SU-DHL-6 (cell line): ENCODE results near the gene LARP4B.

Experiments
- H2AFZ ChIP-seq: fragments of 200-600 bp; sonication (generic); 2 replicates; pipeline ENCODE4 v1.6.1; 2014; ENCODE audit warnings: low read depth, mild to moderate bottlenecking, moderate library complexity, mixed read lengths, antibody characterized with exemption, low read length; ENCODE audit not compliant: severe bottlenecking
- H3F3A ChIP-seq: fragments of 200-600 bp; shearing (Covaris generic); 2 replicates; pipeline ENCODE4 v1.6.0; 2016; ENCODE audit warnings: antibody characterized with exemption, mild to moderate bottlenecking; ENCODE audit not compliant: insufficient read depth
- H3K27ac ChIP-seq: fragments of 200-600 bp; sonication (generic); 2 replicates; pipeline ENCODE4 v1.5.1; 2016; ENCODE audit warnings: low read depth, mild to moderate bottlenecking, low read length, moderate library complexity, mixed read lengths
- H3K27me3 ChIP-seq: fragments of 200-600 bp; sonication (generic), shearing (Covaris generic); 2 replicates; pipeline ENCODE4 v1.6.0; 2014; ENCODE audit warnings: mild to moderate bottlenecking, low read length
- H3K36me3 ChIP-seq: fragments of 200-600 bp; sonication (generic); 2 replicates; pipeline ENCODE4 v1.6.1; 2014; ENCODE audit warnings: mild to moderate bottlenecking, low read length, mixed read lengths
- H3K4me2 ChIP-seq: fragments of 300-600, 200-600 bp; shearing (Covaris generic), sonication (generic); 2 replicates; pipeline ENCODE4 v1.6.0; 2014; ENCODE audit warnings: low read length, low read depth, mild to moderate bottlenecking; ENCODE audit not compliant: poor library complexity, severe bottlenecking
- H3K4me3 ChIP-seq: fragments of 200-600 bp; sonication (generic); 2 replicates; pipeline ENCODE4 v1.5.1; 2014; ENCODE audit warnings: antibody characterized with exemption, low read length, mild to moderate bottlenecking, mixed read lengths; ENCODE audit not compliant: insufficient read depth, poor library complexity, severe bottlenecking
- H3K79me2 ChIP-seq: fragments of 200-600 bp; sonication (generic); 2 replicates; pipeline ENCODE4 v1.6.1; 2014; ENCODE audit warnings: mild to moderate bottlenecking, low read length, moderate library complexity; ENCODE audit not compliant: insufficient read depth
- H3K9ac ChIP-seq: fragments of 200-600 bp; sonication (generic); 2 replicates; pipeline ENCODE4 v1.7.0; 2014; ENCODE audit warnings: mild to moderate bottlenecking, low read length
- H3K9me2 ChIP-seq: fragments of 200-600 bp; sonication (generic); replicated peaks from 2 replicates; pipeline ENCODE4 v1.6.1; 2014; ENCODE audit warnings: low read length; ENCODE audit not compliant: insufficient read depth
- H3K9me3 ChIP-seq: fragments of 200-600 bp; sonication (generic); 2 replicates; pipeline ENCODE4 v1.6.1; 2014; ENCODE audit warnings: low read length, mixed read lengths; ENCODE audit not compliant: insufficient read depth
- H4K20me1 ChIP-seq: fragments of 200-600 bp; sonication (generic); 2 replicates; pipeline ENCODE4 v1.6.1; 2014; ENCODE audit warnings: low read depth, mild to moderate bottlenecking, antibody characterized with exemption, low read length, moderate library complexity, mixed read lengths
- EZH2phosphoT487 ChIP-seq: fragments of 200-600 bp; sonication (generic), shearing (Covaris generic); conservative IDR thresholded peaks from 2 replicates; pipeline ENCODE4 v1.6.1; 2018; ENCODE audit warnings: mild to moderate bottlenecking, antibody characterized with exemption, low read length, moderate library complexity, mixed read lengths
- TF ChIP-seq, protein P1 (sequence below): fragments of 200-600 bp; sonication (generic); IDR thresholded peaks from one replicate; pipeline ENCODE4 v1.5.1; 2017; ENCODE audit warnings: antibody characterized with exemption, mild to moderate bottlenecking, low read length, moderate library complexity; ENCODE audit not compliant: insufficient read depth, poor library complexity, severe bottlenecking

LARP4B gene

DNA sequence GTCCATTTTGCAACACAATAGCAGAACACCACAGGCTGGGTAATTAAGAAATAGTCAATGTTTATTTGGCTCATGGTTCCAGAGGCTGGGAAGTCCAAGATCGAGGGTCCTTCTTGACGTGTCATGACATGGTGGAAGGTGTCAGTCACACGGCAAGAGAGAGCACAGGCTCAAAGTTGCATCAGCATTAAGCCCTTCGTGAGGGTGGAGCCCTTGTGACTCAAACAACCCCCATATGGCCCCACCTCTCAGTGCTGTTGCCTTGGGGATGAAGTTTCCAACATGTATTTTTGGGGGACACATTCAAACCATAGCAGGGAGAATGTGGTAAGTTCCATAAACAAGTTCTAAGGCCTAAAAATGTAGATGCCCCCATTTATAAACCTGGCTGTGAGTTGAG, 32.1 kb upstream of the LARP4B start:
- no peak overlapping the region for H3K27ac ChIP-seq
- H3K79me2 ChIP-seq: no peaks in the 10 kb centered on the region
- H3K9ac ChIP-seq: no peak overlapping the region
- no peak overlapping the region for H3K4me3 ChIP-seq
- H2AFZ ChIP-seq: no peak overlapping the region
- H3F3A ChIP-seq: no peaks in the 10 kb centered on the region
- H3K27me3 ChIP-seq: no peaks in the 10 kb centered on the region
- TF ChIP-seq, protein P1, sequence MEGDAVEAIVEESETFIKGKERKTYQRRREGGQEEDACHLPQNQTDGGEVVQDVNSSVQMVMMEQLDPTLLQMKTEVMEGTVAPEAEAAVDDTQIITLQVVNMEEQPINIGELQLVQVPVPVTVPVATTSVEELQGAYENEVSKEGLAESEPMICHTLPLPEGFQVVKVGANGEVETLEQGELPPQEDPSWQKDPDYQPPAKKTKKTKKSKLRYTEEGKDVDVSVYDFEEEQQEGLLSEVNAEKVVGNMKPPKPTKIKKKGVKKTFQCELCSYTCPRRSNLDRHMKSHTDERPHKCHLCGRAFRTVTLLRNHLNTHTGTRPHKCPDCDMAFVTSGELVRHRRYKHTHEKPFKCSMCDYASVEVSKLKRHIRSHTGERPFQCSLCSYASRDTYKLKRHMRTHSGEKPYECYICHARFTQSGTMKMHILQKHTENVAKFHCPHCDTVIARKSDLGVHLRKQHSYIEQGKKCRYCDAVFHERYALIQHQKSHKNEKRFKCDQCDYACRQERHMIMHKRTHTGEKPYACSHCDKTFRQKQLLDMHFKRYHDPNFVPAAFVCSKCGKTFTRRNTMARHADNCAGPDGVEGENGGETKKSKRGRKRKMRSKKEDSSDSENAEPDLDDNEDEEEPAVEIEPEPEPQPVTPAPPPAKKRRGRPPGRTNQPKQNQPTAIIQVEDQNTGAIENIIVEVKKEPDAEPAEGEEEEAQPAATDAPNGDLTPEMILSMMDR: no peak
- TF ChIP-seq EZH2phosphoT487: no peak
- no peak overlapping the region for H3K4me2 ChIP-seq
- no peaks in the 10 kb centered on the region for H3K9me3 ChIP-seq
- no peaks in the 10 kb centered on the region for H4K20me1 ChIP-seq
- H3K9me2 ChIP-seq: no peaks in the 10 kb centered on the region
- no peaks in the 10 kb centered on the region for H3K36me3 ChIP-seq

DNA sequence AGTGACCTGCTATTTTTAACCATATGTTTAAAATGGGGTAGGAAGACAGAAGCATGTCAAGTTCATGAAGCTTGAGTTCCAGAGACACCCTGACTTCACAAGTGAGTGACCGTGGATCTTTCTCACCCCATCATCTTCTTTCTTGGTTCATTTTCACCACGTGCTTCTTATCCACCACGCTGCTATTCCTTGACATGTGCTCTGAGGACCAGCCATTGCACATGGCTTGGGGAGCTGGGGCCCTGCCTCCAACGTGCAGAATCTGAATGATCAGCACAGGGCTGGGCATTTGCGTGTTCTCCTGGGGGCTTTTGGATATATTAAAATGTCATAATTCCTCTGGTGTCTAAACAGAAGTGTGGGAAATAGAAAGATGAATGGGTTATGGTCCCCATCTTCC, 31.7 kb upstream of the LARP4B start:
- Histone ChIP-seq H3K79me2 (no peaks in the 10 kb centered on the region), H3K9me2 (no peaks in the 10 kb centered on the region), H3K27ac (no peak overlapping the region), H3K4me3 (no peak overlapping the region), H3K27me3 (no peaks in the 10 kb centered on the region), H3K9me3 (no peaks in the 10 kb centered on the region), H4K20me1 (no peaks in the 10 kb centered on the region), H3K36me3 (no peaks in the 10 kb centered on the region), H3F3A (no peaks in the 10 kb centered on the region), H2AFZ (no peak overlapping the region), H3K4me2 (no peak overlapping the region), H3K9ac (no peak overlapping the region)
- TF ChIP-seq, protein P1: no peak
- no peak for TF ChIP-seq EZH2phosphoT487

DNA sequence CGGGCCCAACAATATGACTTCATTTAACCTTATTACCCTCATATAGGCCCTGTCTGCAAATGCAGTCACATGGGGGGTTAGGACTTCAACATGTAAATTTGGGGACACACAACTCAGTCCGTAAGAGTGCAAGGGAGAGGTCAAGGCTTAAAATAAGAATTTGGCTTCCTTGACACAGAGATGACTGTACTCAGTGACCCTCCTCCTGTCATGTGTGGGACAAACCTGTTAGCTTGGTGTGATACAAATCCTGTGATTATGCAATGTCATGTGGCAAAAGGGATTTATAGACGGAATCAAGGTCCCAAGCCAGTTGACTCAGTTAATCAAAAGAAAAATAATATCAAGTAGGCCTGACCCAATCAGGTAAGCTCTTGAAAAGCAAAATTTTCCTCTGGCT, 30.8 kb upstream of the LARP4B start:
- no peaks in the 10 kb centered on the region for H3K36me3 ChIP-seq
- H3K4me3 ChIP-seq: no peak overlapping the region
- no peaks in the 10 kb centered on the region for H3K27me3 ChIP-seq
- no peaks in the 10 kb centered on the region for H3K9me2 ChIP-seq
- H4K20me1 ChIP-seq: no peaks in the 10 kb centered on the region
- no peaks in the 10 kb centered on the region for H3K9me3 ChIP-seq
- H3K4me2 ChIP-seq: no peak overlapping the region
- H3K9ac ChIP-seq: no peak overlapping the region
- H3K79me2 ChIP-seq: no peaks in the 10 kb centered on the region
- no peak for TF ChIP-seq EZH2phosphoT487
- TF ChIP-seq, protein P1: no peak
- H3F3A ChIP-seq: no peaks in the 10 kb centered on the region
- H3K27ac ChIP-seq: no peak overlapping the region
- H2AFZ ChIP-seq: no peak overlapping the region

DNA sequence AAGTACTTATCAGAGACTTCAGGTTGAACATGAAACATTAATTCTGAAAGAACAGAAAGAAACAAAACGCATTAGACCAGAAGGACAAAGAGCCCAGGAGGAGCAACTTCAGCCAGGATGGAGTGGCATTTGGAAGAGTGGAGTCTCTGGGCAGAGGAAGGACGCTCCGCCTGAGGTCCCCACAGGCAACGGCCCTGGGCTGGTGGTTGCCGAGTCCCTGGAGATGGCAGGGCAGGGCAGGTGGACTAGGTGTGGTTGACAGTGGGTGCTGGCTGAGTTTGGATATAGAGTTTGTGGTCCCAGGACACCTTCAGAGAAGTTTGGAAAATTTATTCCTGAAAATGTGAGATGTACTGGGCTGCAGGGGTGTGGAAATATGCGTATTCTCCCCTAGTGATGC, 27.4 kb upstream of the LARP4B start:
- H3K4me3 ChIP-seq: no peak overlapping the region
- H3K27ac ChIP-seq: no peak overlapping the region

More for the DNA sequence above, 27.4 kb upstream of the LARP4B start:
- H3F3A ChIP-seq: no peaks in the 10 kb centered on the region
- H2AFZ ChIP-seq: no peak overlapping the region
- no peak overlapping the region for H3K4me2 ChIP-seq
- H3K27me3 ChIP-seq: no peaks in the 10 kb centered on the region
- TF ChIP-seq EZH2phosphoT487: no peak
- TF ChIP-seq, protein P1: no peak
- no peaks in the 10 kb centered on the region for H3K36me3 ChIP-seq
- H3K79me2 ChIP-seq: no peaks in the 10 kb centered on the region
- no peaks in the 10 kb centered on the region for H3K9me2 ChIP-seq
- H4K20me1 ChIP-seq: no peaks in the 10 kb centered on the region
- H3K9me3 ChIP-seq: no peaks in the 10 kb centered on the region
- no peak overlapping the region for H3K9ac ChIP-seq
